ENCODE measurements around the gene FFAR1. TPM values are rescaled to one million over a fixed set of nuclear protein-coding genes. Genes with fewer than 3 reads are reported as not detected.

The FFAR1 gene
- total and polyA plus RNA-seq, 11 donors = not detected

DNA sequence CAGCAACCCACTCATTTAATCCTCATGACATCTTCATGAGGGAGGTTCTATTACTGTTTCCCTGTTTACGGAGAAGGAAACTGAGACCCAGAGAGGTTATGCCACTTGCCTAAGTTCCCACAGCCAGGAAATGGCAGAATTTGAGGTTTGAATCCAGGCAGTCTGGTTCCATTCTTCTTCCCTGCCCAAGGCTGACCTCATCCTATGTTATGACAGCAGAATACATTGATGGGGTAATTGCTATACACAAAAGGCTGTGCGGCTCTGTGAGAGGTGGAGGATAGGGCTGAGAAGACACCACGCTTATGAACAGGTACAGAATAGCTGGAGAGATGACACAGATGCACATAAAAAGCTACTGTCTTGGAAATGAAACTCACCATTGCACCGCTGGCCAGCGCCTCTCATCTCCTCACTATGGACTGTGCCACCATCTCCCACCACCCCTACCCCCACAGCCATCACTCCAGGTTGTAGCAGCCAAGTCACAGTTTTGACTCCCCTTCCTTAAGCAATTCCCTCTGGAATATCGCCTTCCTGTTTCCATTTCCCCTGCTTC lies 44.3 kb upstream of the FFAR1 start:
- intact Hi-C loops (cut with DNase I) = no loop called here
- H3K27me3 ChIP-seq = peaks cover 0 to 30% (median 12%) of the 10 kb centered on the region in 9 donors
- DNase-seq (no peak), ATAC-seq (no peak)
- H3K9me3 ChIP-seq = no peaks in the 10 kb centered on the region
- no peak for TF ChIP-seq POLR2A (IDR thresholded peaks at IDR 0.05)
- TF ChIP-seq, protein P1, sequence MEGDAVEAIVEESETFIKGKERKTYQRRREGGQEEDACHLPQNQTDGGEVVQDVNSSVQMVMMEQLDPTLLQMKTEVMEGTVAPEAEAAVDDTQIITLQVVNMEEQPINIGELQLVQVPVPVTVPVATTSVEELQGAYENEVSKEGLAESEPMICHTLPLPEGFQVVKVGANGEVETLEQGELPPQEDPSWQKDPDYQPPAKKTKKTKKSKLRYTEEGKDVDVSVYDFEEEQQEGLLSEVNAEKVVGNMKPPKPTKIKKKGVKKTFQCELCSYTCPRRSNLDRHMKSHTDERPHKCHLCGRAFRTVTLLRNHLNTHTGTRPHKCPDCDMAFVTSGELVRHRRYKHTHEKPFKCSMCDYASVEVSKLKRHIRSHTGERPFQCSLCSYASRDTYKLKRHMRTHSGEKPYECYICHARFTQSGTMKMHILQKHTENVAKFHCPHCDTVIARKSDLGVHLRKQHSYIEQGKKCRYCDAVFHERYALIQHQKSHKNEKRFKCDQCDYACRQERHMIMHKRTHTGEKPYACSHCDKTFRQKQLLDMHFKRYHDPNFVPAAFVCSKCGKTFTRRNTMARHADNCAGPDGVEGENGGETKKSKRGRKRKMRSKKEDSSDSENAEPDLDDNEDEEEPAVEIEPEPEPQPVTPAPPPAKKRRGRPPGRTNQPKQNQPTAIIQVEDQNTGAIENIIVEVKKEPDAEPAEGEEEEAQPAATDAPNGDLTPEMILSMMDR (IDR thresholded peaks at IDR 0.05) = no peak
- peaks cover 0 to 5% (median 0%) of the 10 kb centered on the region in 12 donors for H3K4me1 ChIP-seq
- WGBS, 4 donors = 71 to 78% (median 74%) methylated on average over 6 of the region's 6 CpGs
- H3K36me3 ChIP-seq = no peaks in the 10 kb centered on the region
- no peak overlapping the region for H3K4me3 ChIP-seq
- H3K27ac ChIP-seq = no peak overlapping the region

DNA sequence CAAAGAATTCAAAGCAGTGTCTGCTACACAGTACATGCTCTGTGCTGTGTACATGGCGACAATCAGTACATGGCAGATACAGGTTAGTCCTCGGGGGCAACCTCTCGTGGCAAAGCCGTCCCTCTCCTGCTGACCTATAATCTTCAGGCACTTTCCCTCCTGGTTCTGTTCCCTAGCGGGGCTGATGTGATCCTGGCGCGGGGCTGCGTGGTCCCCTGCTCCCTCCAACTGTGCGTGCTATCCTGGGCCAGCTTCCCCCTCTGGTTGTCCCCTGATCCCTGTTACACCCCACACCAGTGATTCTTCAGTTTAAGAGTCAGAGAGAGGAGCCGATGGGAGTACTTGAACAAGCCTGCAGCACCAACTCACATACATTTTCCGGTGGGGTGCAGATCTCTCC lies 43.7 kb upstream of the FFAR1 start:
- WGBS, 4 donors = 71 to 83% (median 75%) methylated on average over 11 of the region's 11 CpGs
- H3K4me1 ChIP-seq = peaks cover 0 to 5% (median 0%) of the 10 kb centered on the region in 12 donors
- intact Hi-C loops (cut with DNase I) = no loop called here

DNA sequence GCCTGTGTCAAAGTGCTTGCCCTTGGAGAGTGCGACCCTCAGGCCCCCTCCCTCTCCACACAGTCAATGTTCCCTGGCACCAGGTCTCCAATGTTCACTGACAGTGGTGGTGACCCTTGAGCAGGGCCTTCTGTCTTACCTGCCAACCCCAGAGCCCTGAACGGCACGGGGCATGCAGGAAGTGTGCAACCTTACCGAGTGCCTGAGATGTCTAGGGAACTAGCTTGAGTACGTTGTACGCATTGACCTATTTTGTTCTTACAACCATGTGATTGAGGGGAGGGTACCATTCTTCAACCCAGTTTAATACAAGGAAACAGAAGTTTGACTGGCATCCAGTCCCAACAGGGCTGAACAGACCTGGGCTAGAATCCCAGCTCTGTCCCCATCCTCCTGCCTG lies 42.5 kb upstream of the FFAR1 start:
- H3K27me3 ChIP-seq = peaks cover 0 to 16% (median 6%) of the 10 kb centered on the region in 9 donors
- DNase-seq (peak in 2 of 5 donors; percentile 7 to 21), ATAC-seq (no peak)
- H3K4me1 ChIP-seq = peaks cover 0 to 11% (median 0%) of the 10 kb centered on the region in 12 donors
- H3K9me3 ChIP-seq = no peaks in the 10 kb centered on the region
- H3K27ac ChIP-seq = no peak overlapping the region
- 84 to 95% (median 87%) methylated on average over 6 of the region's 6 CpGs for WGBS, 4 donors
- intact Hi-C loops (cut with DNase I) = no loop called here
- no peak for TF ChIP-seq POLR2A (IDR thresholded peaks at IDR 0.05)
- TF ChIP-seq, protein P1 (IDR thresholded peaks at IDR 0.05) = no peak
- no peaks in the 10 kb centered on the region for H3K36me3 ChIP-seq
- H3K4me3 ChIP-seq = no peak overlapping the region

More for the DNA sequence above, 43.7 kb upstream of the FFAR1 start:
- Histone ChIP-seq H3K4me3 (no peak overlapping the region), H3K27me3 (peaks cover 0 to 24% (median 12%) of the 10 kb centered on the region in 9 donors), H3K9me3 (no peaks in the 10 kb centered on the region), H3K36me3 (no peaks in the 10 kb centered on the region), H3K27ac (no peak overlapping the region)
- TF ChIP-seq, protein P1 (IDR thresholded peaks at IDR 0.05) = no peak
- TF ChIP-seq POLR2A (IDR thresholded peaks at IDR 0.05) = no peak
- DNase-seq (peak in 1 of 5 donors; percentile 28), ATAC-seq (no peak)

DNA sequence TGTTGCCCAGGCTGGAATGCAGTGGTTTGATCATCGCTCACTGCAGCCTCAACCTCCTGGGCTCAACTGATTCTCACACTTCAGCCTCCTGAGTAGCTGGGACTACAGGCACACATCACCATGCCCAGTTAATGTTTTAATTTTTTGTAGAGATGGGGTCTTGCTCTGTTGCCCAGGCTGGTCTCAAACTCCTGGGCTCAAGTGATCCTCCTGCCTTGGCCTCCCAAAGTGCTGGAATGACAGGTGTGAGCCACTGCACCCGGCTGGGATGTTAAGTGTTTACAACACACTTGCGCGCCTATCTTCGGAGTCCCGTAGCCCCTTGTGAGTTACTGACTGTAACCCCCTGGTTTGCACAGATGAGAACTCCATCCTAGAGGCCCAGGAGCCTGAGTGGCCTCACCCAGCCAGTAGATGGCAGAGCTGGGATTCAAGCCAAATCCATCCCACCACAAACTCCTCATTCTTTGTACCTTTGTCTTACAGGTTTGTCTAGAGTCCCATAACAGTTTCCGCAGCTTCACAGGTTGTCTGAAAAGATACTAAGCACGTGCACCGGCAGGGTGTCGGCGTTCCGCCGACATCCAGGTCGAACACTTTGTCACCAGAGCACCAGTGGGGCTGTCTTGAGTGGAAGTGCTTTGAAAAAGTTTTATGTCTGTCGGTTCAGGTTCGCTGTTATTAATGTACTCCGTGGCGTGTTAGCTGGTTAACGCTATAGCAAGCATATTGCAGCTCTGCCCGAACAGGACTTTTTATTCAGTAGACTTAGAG lies 41.0 kb upstream of the FFAR1 start:
- intact Hi-C loops (cut with DNase I) = no loop called here
- no peak for ATAC-seq
- H3K36me3 ChIP-seq = no peaks in the 10 kb centered on the region
- peaks cover 0 to 6% (median 0%) of the 10 kb centered on the region in 9 donors for H3K27me3 ChIP-seq
- 87 to 92% (median 89%) methylated on average over 20 of the region's 20 CpGs for WGBS, 4 donors
- peak in 1 of 5 donors; percentile 27 for DNase-seq
- H3K9me3 ChIP-seq = no peaks in the 10 kb centered on the region
- TF ChIP-seq, protein P1 (IDR thresholded peaks at IDR 0.05) = no peak
- TF ChIP-seq POLR2A (IDR thresholded peaks at IDR 0.05) = no peak
- H3K4me1 ChIP-seq = peaks cover 0 to 11% (median 0%) of the 10 kb centered on the region in 12 donors
- no peak overlapping the region for H3K27ac ChIP-seq
- no peak overlapping the region for H3K4me3 ChIP-seq
